ENCODE data around the gene PMEPA1.

The PMEPA1 gene

DNA sequence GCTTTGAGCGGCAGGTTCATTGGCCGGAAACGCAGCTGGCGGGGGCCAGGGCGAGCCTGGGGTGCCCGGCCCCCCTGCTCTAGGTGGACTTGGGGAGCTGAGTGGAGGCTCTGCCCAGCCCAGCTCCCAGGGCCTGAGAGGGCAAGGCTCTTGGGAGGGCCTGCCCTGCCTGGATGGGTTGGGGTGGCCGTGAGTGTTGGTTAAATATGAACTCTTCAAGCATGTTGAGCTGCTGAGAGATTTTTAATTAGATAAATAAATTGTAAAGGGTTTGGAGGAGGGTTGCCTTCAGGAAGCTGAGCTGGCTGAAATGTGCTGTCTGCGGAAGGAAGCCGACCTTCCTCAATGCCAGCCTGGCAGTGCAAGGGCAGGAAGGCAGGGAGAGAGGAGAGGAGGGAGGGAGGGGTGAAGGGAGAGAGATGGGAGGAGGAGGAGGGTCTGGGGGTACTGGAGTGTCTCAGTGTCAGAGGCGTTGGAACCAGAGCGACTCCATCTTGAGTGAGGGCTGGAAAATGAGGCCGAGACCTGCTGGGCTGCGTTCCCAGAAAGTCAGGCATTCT is 39.4 kb upstream of the PMEPA1 start:
- H3K27ac ChIP-seq, result peak overlapping the region; percentile 54
- H3K27me3 ChIP-seq, result no peaks in the 10 kb centered on the region
- H3K36me3 ChIP-seq, result no peaks in the 10 kb centered on the region
- H4K20me1 ChIP-seq, result no peaks in the 10 kb centered on the region
- H3K4me1 ChIP-seq, result peaks cover 31% of the 10 kb centered on the region
- H3K4me2 ChIP-seq, result peak overlapping the region; percentile 86
- H3K4me3 ChIP-seq, result peak overlapping the region; percentile 27; the same call in 1 of the 2 replicates
- peaks cover 3% of the 10 kb centered on the region; the same call in 1 of the 2 replicates for H3K9me3 ChIP-seq
- no peak for TF ChIP-seq Cebpa-rat (IDR thresholded peaks at IDR 0.05)
- H3K9ac ChIP-seq, result no peak overlapping the region

- peak overlapping the region; percentile 54 for H3K27ac ChIP-seq
- H3K4me1 ChIP-seq, result peaks cover 26% of the 10 kb centered on the region
- H3K27me3 ChIP-seq, result no peaks in the 10 kb centered on the region
- peak overlapping the region; percentile 27; the same call in 1 of the 2 replicates for H3K4me3 ChIP-seq
- H3K9ac ChIP-seq, result no peak overlapping the region
- peak overlapping the region; percentile 86 for H3K4me2 ChIP-seq
- no peaks in the 10 kb centered on the region for H4K20me1 ChIP-seq
- H3K36me3 ChIP-seq, result no peaks in the 10 kb centered on the region
- peaks cover 3% of the 10 kb centered on the region; the same call in 1 of the 2 replicates for H3K9me3 ChIP-seq
- no peak for TF ChIP-seq Cebpa-rat (IDR thresholded peaks at IDR 0.05)
Observed at GRCh38 chr20:57748601-57749130, 38.9 kb upstream of the PMEPA1 start.

DNA sequence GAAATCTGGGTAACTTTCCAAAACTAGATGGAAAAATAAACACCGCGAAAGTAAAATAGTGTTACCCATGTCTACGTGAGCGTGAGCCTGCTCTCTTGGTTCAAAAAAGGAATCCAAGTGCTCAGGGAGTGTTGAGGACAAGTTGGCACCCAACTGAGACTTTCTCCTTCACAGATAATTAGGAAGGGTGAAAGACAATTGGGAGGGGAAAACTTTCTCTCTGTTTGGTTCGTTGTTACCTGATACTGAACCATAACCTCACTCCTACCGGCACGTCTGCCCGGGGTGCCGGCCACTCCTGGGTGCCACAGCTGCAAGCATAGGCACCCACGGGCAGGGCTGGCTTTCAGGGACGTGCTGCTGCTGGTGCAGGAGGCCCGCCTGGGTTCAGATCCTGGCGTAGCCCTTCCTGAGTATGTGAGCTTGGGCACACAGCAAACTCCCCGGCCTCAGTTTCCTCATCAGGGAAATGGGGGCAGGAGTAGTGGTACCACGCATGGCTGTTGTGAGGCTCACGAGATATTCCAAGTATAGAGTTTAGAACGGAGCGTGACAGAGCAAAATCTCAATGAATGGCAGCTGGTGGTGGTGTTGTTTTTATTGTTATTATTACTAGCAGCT is 38.2 kb upstream of the PMEPA1 start:
- Histone ChIP-seq H3K27ac (no peak overlapping the region), H3K9ac (no peak overlapping the region), H4K20me1 (no peaks in the 10 kb centered on the region), H3K4me3 (no peak overlapping the region), H3K4me1 (peaks cover 19% of the 10 kb centered on the region), H3K4me2 (peak overlapping the region; percentile 86), H3K36me3 (no peaks in the 10 kb centered on the region), H3K9me3 (peaks cover 3% of the 10 kb centered on the region; the same call in 1 of the 2 replicates), H3K27me3 (no peaks in the 10 kb centered on the region)
- no peak for TF ChIP-seq Cebpa-rat (IDR thresholded peaks at IDR 0.05)

DNA sequence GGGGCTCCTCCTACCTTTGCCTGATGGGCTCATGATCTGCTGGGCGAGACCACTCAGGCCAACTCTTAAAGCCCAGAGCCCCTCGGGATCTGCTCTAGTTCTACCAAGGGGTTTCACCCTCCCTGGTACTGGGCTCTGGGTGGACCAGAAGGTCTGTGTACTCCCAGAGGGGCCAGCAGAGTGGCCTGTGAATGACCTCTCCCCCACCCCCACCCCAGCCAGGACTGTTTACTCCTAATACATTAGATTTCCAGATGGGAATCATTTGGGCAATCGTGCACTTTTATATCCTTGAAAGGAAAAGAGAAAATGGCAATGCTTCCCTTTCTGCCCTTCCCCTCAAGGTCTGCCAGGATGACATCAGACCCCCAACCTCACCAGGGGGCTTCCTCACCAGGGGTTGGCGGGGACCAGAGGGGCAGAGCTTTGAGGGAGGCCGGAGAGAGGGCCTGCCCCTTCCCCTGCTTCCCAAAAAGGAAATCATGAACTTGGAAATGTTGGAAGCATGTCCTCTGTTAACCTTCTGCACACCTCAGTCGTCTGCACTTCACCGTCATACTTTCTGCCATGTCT is 37.1 kb upstream of the PMEPA1 start:
- TF ChIP-seq Cebpa-rat (IDR thresholded peaks at IDR 0.05), result no peak
- Histone ChIP-seq H3K27me3 (no peaks in the 10 kb centered on the region), H3K4me2 (no peak overlapping the region), H3K36me3 (no peaks in the 10 kb centered on the region), H3K4me3 (no peak overlapping the region), H3K9me3 (peaks cover 1% of the 10 kb centered on the region; the same call in 1 of the 2 replicates), H3K4me1 (peaks cover 19% of the 10 kb centered on the region), H3K9ac (no peak overlapping the region), H3K27ac (no peak overlapping the region), H4K20me1 (no peaks in the 10 kb centered on the region)

GRCh38 chr20:57746201-57746600 is 36.4 kb upstream of the PMEPA1 start:
- H4K20me1 ChIP-seq, result no peaks in the 10 kb centered on the region

DNA sequence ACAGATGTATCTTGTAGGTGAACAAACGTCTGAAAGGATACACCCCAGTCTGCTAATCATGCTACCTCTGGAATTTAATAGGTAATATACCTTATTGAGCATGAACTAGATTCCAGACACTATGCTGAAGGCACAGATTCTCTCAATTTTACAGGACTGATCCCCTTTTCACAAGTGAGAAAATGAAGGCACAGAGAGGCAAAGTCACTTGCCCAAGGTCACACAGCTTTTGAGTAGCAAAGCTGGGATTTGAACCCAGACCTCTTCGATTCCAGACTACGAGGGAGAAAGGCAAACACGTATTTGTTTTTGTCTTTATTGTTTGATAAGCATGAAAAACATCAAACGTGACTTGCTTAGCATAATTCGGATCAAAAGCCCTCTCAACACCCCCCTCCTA is 34.4 kb upstream of the PMEPA1 start:
- no peaks in the 10 kb centered on the region for H3K9me3 ChIP-seq
- no peak overlapping the region for H3K9ac ChIP-seq
- no peaks in the 10 kb centered on the region for H3K36me3 ChIP-seq
- H3K27me3 ChIP-seq, result no peaks in the 10 kb centered on the region
- H3K4me3 ChIP-seq, result no peak overlapping the region
- TF ChIP-seq Cebpa-rat (IDR thresholded peaks at IDR 0.05), result no peak
- H3K4me2 ChIP-seq, result no peak overlapping the region
- H3K4me1 ChIP-seq, result peaks cover 13% of the 10 kb centered on the region
- H4K20me1 ChIP-seq, result no peaks in the 10 kb centered on the region
- no peak overlapping the region for H3K27ac ChIP-seq

More at GRCh38 chr20:57746201-57746600, 36.4 kb upstream of the PMEPA1 start:
- no peak overlapping the region for H3K9ac ChIP-seq
- no peaks in the 10 kb centered on the region for H3K27me3 ChIP-seq
- H3K4me2 ChIP-seq, result no peak overlapping the region
- no peaks in the 10 kb centered on the region for H3K36me3 ChIP-seq
- TF ChIP-seq Cebpa-rat (IDR thresholded peaks at IDR 0.05), result no peak
- H3K27ac ChIP-seq, result no peak overlapping the region
- no peak overlapping the region for H3K4me3 ChIP-seq
- peaks cover 19% of the 10 kb centered on the region for H3K4me1 ChIP-seq
- no peaks in the 10 kb centered on the region for H3K9me3 ChIP-seq

- H3K27ac ChIP-seq, result no peak overlapping the region
Observed at GRCh38 chr20:57743450-57744095, 33.8 kb upstream of the PMEPA1 start.

DNA sequence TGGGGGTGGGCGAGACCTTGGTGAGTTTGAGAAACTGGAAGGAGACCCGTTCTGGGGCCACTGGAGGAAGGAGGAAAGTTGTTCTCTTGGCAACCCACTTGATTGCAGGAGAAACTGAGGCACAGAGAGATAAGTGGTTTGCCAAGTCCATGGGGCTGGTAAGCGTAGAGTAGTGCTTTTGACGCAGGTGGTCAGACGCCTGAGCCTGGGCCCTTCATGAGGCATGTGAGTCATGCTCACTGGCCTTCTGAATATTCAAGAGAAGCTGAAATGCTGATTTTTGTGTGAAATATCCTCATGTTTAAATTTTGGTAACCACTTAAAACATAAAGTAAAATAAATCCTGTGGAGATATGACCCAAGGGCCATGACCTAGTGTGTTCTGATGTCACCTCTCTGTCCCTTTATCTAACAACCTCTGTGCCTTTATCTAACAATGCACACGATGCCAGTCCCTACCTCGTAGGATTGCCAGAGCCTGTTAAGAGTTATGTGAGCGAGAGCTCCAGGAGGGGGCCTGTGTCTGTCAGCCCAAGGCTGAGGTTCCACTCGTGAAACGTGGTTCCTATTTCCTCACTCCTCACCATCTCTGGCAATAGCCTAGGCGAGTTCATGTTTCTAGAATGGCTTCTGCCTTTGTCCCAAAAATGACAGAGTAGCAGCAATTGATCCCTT is 32.8 kb upstream of the PMEPA1 start:
- no peak overlapping the region for H3K4me3 ChIP-seq

More at GRCh38 chr20:57743450-57744095, 33.8 kb upstream of the PMEPA1 start:
- Histone ChIP-seq H3K36me3 (no peaks in the 10 kb centered on the region), H3K4me2 (no peak overlapping the region), H3K9ac (no peak overlapping the region), H3K4me3 (no peak overlapping the region), H3K9me3 (no peaks in the 10 kb centered on the region), H3K4me1 (peaks cover 7% of the 10 kb centered on the region), H4K20me1 (no peaks in the 10 kb centered on the region), H3K27me3 (no peaks in the 10 kb centered on the region)
- TF ChIP-seq Cebpa-rat (IDR thresholded peaks at IDR 0.05), result no peak

DNA sequence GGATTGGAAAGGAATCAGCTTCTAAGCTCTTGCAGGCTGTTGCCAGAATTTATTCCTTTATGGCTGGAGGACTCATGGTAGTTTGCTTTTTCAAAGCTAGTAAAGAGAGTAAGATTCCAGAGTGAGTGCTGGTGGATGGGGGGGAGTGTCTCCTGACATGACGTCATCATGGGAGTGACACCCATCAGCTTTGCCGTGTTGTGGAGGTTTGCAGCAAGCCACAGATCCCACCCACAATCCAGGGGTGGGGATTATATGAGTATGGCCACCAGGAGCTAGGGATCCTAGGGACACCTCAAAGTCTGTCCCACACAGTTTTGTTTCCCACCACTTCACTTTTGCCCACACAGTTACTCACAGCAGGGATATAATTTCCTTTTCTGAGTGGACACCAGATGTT is 28.7 kb upstream of the PMEPA1 start:
- Histone ChIP-seq H3K36me3 (no peaks in the 10 kb centered on the region), H3K4me2 (no peak overlapping the region)

More for the DNA sequence above, 32.8 kb upstream of the PMEPA1 start:
- Histone ChIP-seq H3K4me2 (no peak overlapping the region), H3K4me1 (no peaks in the 10 kb centered on the region), H3K36me3 (no peaks in the 10 kb centered on the region), H3K27me3 (no peaks in the 10 kb centered on the region), H3K9me3 (no peaks in the 10 kb centered on the region), H3K27ac (no peak overlapping the region), H4K20me1 (no peaks in the 10 kb centered on the region), H3K9ac (no peak overlapping the region)
- TF ChIP-seq Cebpa-rat (IDR thresholded peaks at IDR 0.05), result no peak

More for the DNA sequence above, 28.7 kb upstream of the PMEPA1 start:
- H3K4me3 ChIP-seq, result no peak overlapping the region
- H4K20me1 ChIP-seq, result no peaks in the 10 kb centered on the region
- H3K27ac ChIP-seq, result no peak overlapping the region
- TF ChIP-seq Cebpa-rat (IDR thresholded peaks at IDR 0.05), result no peak
- H3K9me3 ChIP-seq, result no peaks in the 10 kb centered on the region
- no peak overlapping the region for H3K9ac ChIP-seq
- H3K4me1 ChIP-seq, result peaks cover 15% of the 10 kb centered on the region
- no peaks in the 10 kb centered on the region for H3K27me3 ChIP-seq

Data from BLaER1 (cell line).